Liver (tissue), 9 donors: ENCODE measurements around the gene MIF4GD. TPM values are rescaled to one million over a fixed set of nuclear protein-coding genes. Genes with fewer than 3 reads are reported as not detected.

Experiments
- DNase-seq: peaks from one replicate; pipeline ENCODE4 v3.0.0-alpha.2; 2017; ENCODE audit warnings: low spot score
- H3K27ac ChIP-seq, 2 donors: one replicate each; pipeline ENCODE4 v1.7.0; 2013; ENCODE audit warnings: inconsistent platforms in 2 of 2, low read length in 2 of 2, control low read depth in 1 of 2, low read depth in 1 of 2, mild to moderate bottlenecking in 1 of 2
- H3K27me3 ChIP-seq, 4 donors: one replicate each; pipeline versions ENCODE4 v1.6.1 to v1.7.0; 2013; ENCODE audit warnings: low read length in 3 of 4, inconsistent platforms in 1 of 4, mild to moderate bottlenecking in 1 of 4, moderate library complexity in 1 of 4; ENCODE audit not compliant: control insufficient read depth in 4 of 4, insufficient read depth in 4 of 4
- H3K36me3 ChIP-seq, 4 donors: one replicate each; pipeline versions ENCODE4 v1.6.1 to v1.7.0; 2013; ENCODE audit warnings: low read length in 3 of 4, mild to moderate bottlenecking in 3 of 4, low read depth in 1 of 4, moderate library complexity in 1 of 4; ENCODE audit not compliant: control insufficient read depth in 4 of 4, insufficient read depth in 3 of 4
- H3K4me1 ChIP-seq, 4 donors: one replicate each; pipeline versions ENCODE4 v1.6.1 to v1.7.0; 2013; ENCODE audit warnings: low read length in 3 of 4, mild to moderate bottlenecking in 3 of 4, moderate library complexity in 1 of 4; ENCODE audit not compliant: control insufficient read depth in 4 of 4, insufficient read depth in 4 of 4
- H3K4me3 ChIP-seq, 3 donors: one replicate each; pipeline versions ENCODE4 v1.6.1 to v1.7.0; 2013; ENCODE audit warnings: low read length in 3 of 3, control low read depth in 1 of 3, low read depth in 1 of 3, mild to moderate bottlenecking in 1 of 3
- H3K9ac ChIP-seq, 2 donors: one replicate each; pipeline ENCODE4 v1.7.0; 2013; ENCODE audit warnings: low read length in 2 of 2, mild to moderate bottlenecking in 2 of 2, moderate library complexity in 2 of 2, control low read depth in 1 of 2, low read depth in 1 of 2
- H3K9me3 ChIP-seq, 4 donors: one replicate each; pipeline versions ENCODE4 v1.6.1 to v1.7.0; 2013; ENCODE audit warnings: low read length in 3 of 4; ENCODE audit not compliant: control insufficient read depth in 4 of 4
- EGR1 ChIP-seq, 2 donors: IDR thresholded peaks; 2 replicates each; pipeline ENCODE4 v1.6.1; 2016 to 2018; ENCODE audit warnings: antibody characterized with exemption in 2 of 2, low read depth in 2 of 2
- FOXA1 ChIP-seq: IDR thresholded peaks from 2 replicates; pipeline ENCODE4 v1.6.1; 2016; ENCODE audit warnings: antibody characterized with exemption
- FOXA2 ChIP-seq: IDR thresholded peaks from 2 replicates; pipeline ENCODE4 v1.6.1; 2016; ENCODE audit warnings: antibody characterized with exemption
- GABPA ChIP-seq, 2 donors: IDR thresholded peaks in 1 of 2; conservative IDR thresholded peaks in 1 of 2; 2 replicates each; pipeline ENCODE4 v1.6.1; 2016; ENCODE audit warnings: antibody characterized with exemption in 2 of 2, mild to moderate bottlenecking in 1 of 2, moderate library complexity in 1 of 2
- HNF4A ChIP-seq, 2 donors: conservative IDR thresholded peaks; 2 replicates each; pipeline ENCODE4 v1.6.1; 2016; ENCODE audit warnings: antibody characterized with exemption in 2 of 2, mild to moderate bottlenecking in 2 of 2
- HNF4G ChIP-seq: IDR thresholded peaks from 2 replicates; pipeline ENCODE4 v1.6.1; 2016; ENCODE audit warnings: antibody characterized with exemption
- JUND ChIP-seq, 2 donors: IDR thresholded peaks; 2 replicates each; pipeline ENCODE4 v1.6.1; 2016; ENCODE audit warnings: antibody characterized with exemption in 2 of 2
- NR2F2 ChIP-seq: IDR thresholded peaks from 2 replicates; pipeline ENCODE4 v1.6.1; 2016; ENCODE audit warnings: antibody characterized with exemption
- RAD21 ChIP-seq, 2 donors: IDR thresholded peaks; 2 replicates each; pipeline ENCODE4 v1.6.1; 2016; ENCODE audit warnings: antibody characterized with exemption in 2 of 2, mild to moderate bottlenecking in 2 of 2
- RXRA ChIP-seq, 2 donors: IDR thresholded peaks; 2 replicates each; pipeline ENCODE4 v1.6.1; 2017 to 2018; ENCODE audit warnings: antibody characterized with exemption in 2 of 2, mild to moderate bottlenecking in 1 of 2
- SP1 ChIP-seq: IDR thresholded peaks from 2 replicates; pipeline ENCODE4 v1.6.1; 2018; ENCODE audit warnings: antibody characterized with exemption, mild to moderate bottlenecking
- TAF1 ChIP-seq: conservative IDR thresholded peaks from 2 replicates; pipeline ENCODE4 v1.6.1; 2016; ENCODE audit warnings: antibody characterized with exemption, mild to moderate bottlenecking
- YY1 ChIP-seq: IDR thresholded peaks from 2 replicates; pipeline ENCODE4 v1.6.1; 2016; ENCODE audit warnings: antibody characterized with exemption, mild to moderate bottlenecking
- WGBS: extraction: QIAGEN DNeasy Blood & Tissue Kit; methylation state at CpG from one replicate; pipeline ENCODE4 v1.1.7; 2013; 5-methylcytosine and 5-hydroxymethylcytosine counted together
- polyA plus RNA-seq, 2 donors: library from polyadenylated mRNA; stranded (reverse) in 1 of 2; unstranded in 1 of 2; fragments of 200-250 nt in 1 of 2; fragments of >200 nt in 1 of 2; fragmentation: Nextera tagmentation in 1 of 2; extraction: Ambion mirVana in 1 of 2; gene quantifications; one replicate each; pipeline versions ENCODE4 v1.2.1 to v1.2.3, GENCODE V29; 2013 to 2015
- total RNA-seq, 2 donors: library from RNA; depleted of rRNA; stranded (reverse); fragments of >200 nt; gene quantifications; one replicate each; pipeline ENCODE4 v1.2.3, GENCODE V29; 2014
- TF ChIP-seq, protein P1 (sequence below): IDR thresholded peaks from 2 replicates; pipeline ENCODE4 v1.6.1; 2016; ENCODE audit warnings: antibody characterized with exemption
- TF ChIP-seq, protein P2 (sequence below): IDR thresholded peaks from 2 replicates; pipeline ENCODE4 v1.6.1; 2016; ENCODE audit warnings: antibody characterized with exemption
- TF ChIP-seq, protein P3 (sequence below): IDR thresholded peaks from 2 replicates; pipeline ENCODE4 v1.6.1; 2016; ENCODE audit warnings: antibody characterized with exemption, mild to moderate bottlenecking
- donor health status: healthy.
- donor health status: healthy.
- donor health status: healthy.
- donor health status: healthy.
- donor health status: healthy.

The MIF4GD gene
- total and polyA plus RNA-seq, 4 donors = 6.2 to 13.6 (median 9.7) TPM

DNA sequence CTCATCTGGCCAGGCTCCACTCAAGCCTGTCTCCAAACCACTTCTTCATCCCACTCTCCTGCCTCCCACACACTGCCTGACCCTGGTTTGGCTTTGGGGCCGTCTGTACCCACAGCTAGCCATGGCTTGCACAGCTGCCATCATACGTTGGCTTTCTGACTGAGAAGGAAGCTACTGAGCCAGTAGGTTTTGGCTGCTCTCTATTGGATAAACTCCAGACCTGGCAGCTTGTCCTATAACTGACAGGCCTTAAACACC lies 3.9 kb downstream of the MIF4GD start:
- no peak for TF ChIP-seq YY1
- no peak for TF ChIP-seq TAF1
- TF ChIP-seq NR2F2 = no peak
- TF ChIP-seq, protein P1, sequence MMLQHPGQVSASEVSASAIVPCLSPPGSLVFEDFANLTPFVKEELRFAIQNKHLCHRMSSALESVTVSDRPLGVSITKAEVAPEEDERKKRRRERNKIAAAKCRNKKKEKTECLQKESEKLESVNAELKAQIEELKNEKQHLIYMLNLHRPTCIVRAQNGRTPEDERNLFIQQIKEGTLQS = no peak
- TF ChIP-seq, protein P2, sequence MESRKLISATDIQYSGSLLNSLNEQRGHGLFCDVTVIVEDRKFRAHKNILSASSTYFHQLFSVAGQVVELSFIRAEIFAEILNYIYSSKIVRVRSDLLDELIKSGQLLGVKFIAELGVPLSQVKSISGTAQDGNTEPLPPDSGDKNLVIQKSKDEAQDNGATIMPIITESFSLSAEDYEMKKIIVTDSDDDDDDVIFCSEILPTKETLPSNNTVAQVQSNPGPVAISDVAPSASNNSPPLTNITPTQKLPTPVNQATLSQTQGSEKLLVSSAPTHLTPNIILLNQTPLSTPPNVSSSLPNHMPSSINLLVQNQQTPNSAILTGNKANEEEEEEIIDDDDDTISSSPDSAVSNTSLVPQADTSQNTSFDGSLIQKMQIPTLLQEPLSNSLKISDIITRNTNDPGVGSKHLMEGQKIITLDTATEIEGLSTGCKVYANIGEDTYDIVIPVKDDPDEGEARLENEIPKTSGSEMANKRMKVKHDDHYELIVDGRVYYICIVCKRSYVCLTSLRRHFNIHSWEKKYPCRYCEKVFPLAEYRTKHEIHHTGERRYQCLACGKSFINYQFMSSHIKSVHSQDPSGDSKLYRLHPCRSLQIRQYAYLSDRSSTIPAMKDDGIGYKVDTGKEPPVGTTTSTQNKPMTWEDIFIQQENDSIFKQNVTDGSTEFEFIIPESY = no peak
- TF ChIP-seq EGR1 (IDR thresholded peaks at IDR 0.05; ENCODE audit: low read depth in 2 of 2) = no peak
- TF ChIP-seq SP1 = no peak
- TF ChIP-seq GABPA (IDR thresholded peaks at IDR 0.05 in 1 of 2, conservative IDR thresholded peaks at IDR 0.05 in 1 of 2) = no peak
- no peak for TF ChIP-seq FOXA2
- TF ChIP-seq FOXA1 = no peak
- TF ChIP-seq JUND (IDR thresholded peaks at IDR 0.05) = no peak
- TF ChIP-seq HNF4G = no peak
- TF ChIP-seq RAD21 (IDR thresholded peaks at IDR 0.05) = no peak
- TF ChIP-seq, protein P3, sequence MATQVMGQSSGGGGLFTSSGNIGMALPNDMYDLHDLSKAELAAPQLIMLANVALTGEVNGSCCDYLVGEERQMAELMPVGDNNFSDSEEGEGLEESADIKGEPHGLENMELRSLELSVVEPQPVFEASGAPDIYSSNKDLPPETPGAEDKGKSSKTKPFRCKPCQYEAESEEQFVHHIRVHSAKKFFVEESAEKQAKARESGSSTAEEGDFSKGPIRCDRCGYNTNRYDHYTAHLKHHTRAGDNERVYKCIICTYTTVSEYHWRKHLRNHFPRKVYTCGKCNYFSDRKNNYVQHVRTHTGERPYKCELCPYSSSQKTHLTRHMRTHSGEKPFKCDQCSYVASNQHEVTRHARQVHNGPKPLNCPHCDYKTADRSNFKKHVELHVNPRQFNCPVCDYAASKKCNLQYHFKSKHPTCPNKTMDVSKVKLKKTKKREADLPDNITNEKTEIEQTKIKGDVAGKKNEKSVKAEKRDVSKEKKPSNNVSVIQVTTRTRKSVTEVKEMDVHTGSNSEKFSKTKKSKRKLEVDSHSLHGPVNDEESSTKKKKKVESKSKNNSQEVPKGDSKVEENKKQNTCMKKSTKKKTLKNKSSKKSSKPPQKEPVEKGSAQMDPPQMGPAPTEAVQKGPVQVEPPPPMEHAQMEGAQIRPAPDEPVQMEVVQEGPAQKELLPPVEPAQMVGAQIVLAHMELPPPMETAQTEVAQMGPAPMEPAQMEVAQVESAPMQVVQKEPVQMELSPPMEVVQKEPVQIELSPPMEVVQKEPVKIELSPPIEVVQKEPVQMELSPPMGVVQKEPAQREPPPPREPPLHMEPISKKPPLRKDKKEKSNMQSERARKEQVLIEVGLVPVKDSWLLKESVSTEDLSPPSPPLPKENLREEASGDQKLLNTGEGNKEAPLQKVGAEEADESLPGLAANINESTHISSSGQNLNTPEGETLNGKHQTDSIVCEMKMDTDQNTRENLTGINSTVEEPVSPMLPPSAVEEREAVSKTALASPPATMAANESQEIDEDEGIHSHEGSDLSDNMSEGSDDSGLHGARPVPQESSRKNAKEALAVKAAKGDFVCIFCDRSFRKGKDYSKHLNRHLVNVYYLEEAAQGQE = no peak
- TF ChIP-seq HNF4A (conservative IDR thresholded peaks at IDR 0.05) = no peak
- no peak for TF ChIP-seq RXRA (IDR thresholded peaks at IDR 0.05)
- WGBS = 41% methylated on average over 2 of the region's 2 CpGs
- Histone ChIP-seq H3K9ac (no peak overlapping the region), H3K4me1 (peaks cover 6 to 40% (median 23%) of the 10 kb centered on the region in 4 donors), H3K27me3 (no peaks in the 10 kb centered on the region), H3K9me3 (no peaks in the 10 kb centered on the region), H3K27ac (no peak overlapping the region), H3K36me3 (peaks cover 5 to 23% (median 19%) of the 10 kb centered on the region in 4 donors), H3K4me3 (no peak overlapping the region)
- no peak for DNase-seq

DNA sequence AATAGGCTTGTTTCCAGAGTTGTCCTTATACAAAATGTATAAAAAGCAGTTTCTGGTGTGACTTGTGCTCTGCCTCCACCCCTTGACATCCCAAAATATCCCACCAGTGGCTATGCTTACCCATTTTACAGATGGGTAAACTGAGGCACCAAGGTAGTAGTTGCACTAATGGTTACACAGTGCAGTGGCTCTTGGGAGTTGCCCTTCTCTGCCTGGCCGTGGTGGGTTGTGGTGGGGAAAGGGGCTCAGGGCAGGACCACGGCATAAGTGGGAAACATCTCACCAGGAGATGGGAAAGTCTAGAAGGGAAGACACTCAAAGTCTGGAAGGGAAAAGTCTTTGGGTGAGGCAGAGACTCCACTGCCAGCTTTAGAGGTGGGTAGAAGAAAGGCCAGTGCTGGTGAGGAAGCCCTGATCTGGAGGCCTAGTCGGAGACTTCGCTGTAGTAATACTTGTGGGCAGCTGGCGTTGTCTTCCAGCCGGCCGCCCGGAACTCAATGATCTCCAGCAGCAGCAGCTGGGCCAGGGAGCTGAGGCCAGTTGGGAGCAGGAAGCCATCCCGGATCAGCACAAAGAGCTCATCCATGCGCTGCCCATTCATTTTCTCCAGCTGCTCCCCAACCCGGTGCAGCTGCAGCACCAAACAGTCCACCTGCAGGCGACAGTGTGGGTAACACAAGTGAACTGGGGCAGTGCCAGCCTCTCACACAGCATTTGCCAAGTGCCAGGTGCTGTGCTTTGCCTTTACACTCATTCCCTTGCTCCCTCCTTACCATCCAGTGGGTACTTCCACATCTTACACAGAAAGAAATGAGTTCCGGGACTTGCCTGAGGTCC lies 4.5 kb downstream of the MIF4GD start:
- Histone ChIP-seq H3K4me1 (peaks cover 2 to 37% (median 19%) of the 10 kb centered on the region in 4 donors), H3K36me3 (peaks cover 5 to 23% (median 19%) of the 10 kb centered on the region in 4 donors), H3K9ac (no peak overlapping the region), H3K27me3 (no peaks in the 10 kb centered on the region), H3K4me3 (no peak overlapping the region), H3K27ac (no peak overlapping the region), H3K9me3 (no peaks in the 10 kb centered on the region)
- TF ChIP-seq, protein P2 = no peak
- TF ChIP-seq, protein P3 = no peak
- WGBS = 95% methylated on average over 13 of the region's 13 CpGs
- no peak for DNase-seq
